GM23248 (cell line): Measurements from ENCODE around the gene SEC31B. TPM values are rescaled to one million over a fixed set of nuclear protein-coding genes. Genes with fewer than 3 reads are reported as not detected.

ENCODE experiments used
- DNase-seq: peaks from one replicate; pipeline ENCODE4 v3.0.0-alpha.2; 2015
- H2AFZ ChIP-seq: fragments of 200-600 bp; sonication (generic); 2 replicates; pipeline ENCODE4 v1.6.1; 2016; ENCODE audit warnings: antibody characterized with exemption
- H3F3A ChIP-seq: fragments of 200-600 bp; sonication (generic); 2 replicates; pipeline ENCODE4 v1.6.1; 2016; ENCODE audit warnings: mild to moderate bottlenecking, antibody characterized with exemption, mixed run types; ENCODE audit not compliant: insufficient read depth
- H3K27ac ChIP-seq: fragments of 200-600 bp; sonication (generic); 2 replicates; pipeline ENCODE4 v1.5.1; 2016; ENCODE audit warnings: mild to moderate bottlenecking
- H3K27me3 ChIP-seq: fragments of 200-600 bp; sonication (generic); replicated peaks from 2 replicates; pipeline ENCODE4 v1.6.1; 2016; ENCODE audit warnings: mild to moderate bottlenecking; ENCODE audit not compliant: insufficient read depth
- H3K36me3 ChIP-seq: fragments of 200-600 bp; sonication (generic); 2 replicates; pipeline ENCODE4 v1.6.1; 2016; ENCODE audit warnings: low read depth, mild to moderate bottlenecking
- H3K4me1 ChIP-seq: fragments of 200-600 bp; sonication (generic); 2 replicates; pipeline ENCODE4 v1.6.1; 2016; ENCODE audit warnings: mild to moderate bottlenecking; ENCODE audit not compliant: insufficient read depth
- H3K4me2 ChIP-seq: fragments of 200-600 bp; sonication (generic); one replicate; pipeline ENCODE4 v1.6.1; 2016; ENCODE audit warnings: mild to moderate bottlenecking; ENCODE audit not compliant: unreplicated experiment
- H3K4me3 ChIP-seq: fragments of 200-600 bp; sonication (generic); 2 replicates; pipeline ENCODE4 v1.5.1; 2016; ENCODE audit warnings: mild to moderate bottlenecking
- H3K79me2 ChIP-seq: fragments of 200-600 bp; sonication (generic); 2 replicates; pipeline ENCODE4 v1.6.1; 2016; ENCODE audit warnings: mild to moderate bottlenecking; ENCODE audit not compliant: insufficient read depth
- H3K9ac ChIP-seq: fragments of 200-600 bp; sonication (generic); 2 replicates; pipeline ENCODE4 v1.6.1; 2016; ENCODE audit warnings: mild to moderate bottlenecking
- H3K9me2 ChIP-seq: fragments of 200-600 bp; sonication (generic); 2 replicates; pipeline ENCODE4 v1.6.1; 2016; ENCODE audit warnings: mixed run types, mild to moderate bottlenecking, moderate library complexity; ENCODE audit not compliant: insufficient read depth
- H3K9me3 ChIP-seq: fragments of 200-600 bp; sonication (generic); one replicate; pipeline ENCODE4 v1.6.1; 2017; ENCODE audit warnings: low read depth
- H4K20me1 ChIP-seq: fragments of 200-600 bp; sonication (generic); 2 replicates; pipeline ENCODE4 v1.6.0; 2016; ENCODE audit not compliant: insufficient read depth
- EZH2 ChIP-seq: fragments of 200-600 bp; sonication (generic); IDR thresholded peaks from 2 replicates; pipeline ENCODE4 v1.6.1; 2018; ENCODE audit warnings: antibody characterized with exemption, mild to moderate bottlenecking; ENCODE audit not compliant: insufficient read depth, poor library complexity, severe bottlenecking
- EZH2phosphoT487 ChIP-seq: fragments of 200-600 bp; sonication (generic); IDR thresholded peaks from 2 replicates; pipeline ENCODE4 v1.6.1; 2018; ENCODE audit warnings: antibody characterized with exemption, moderate library complexity, mild to moderate bottlenecking, low read depth; ENCODE audit not compliant: insufficient read depth
- WGBS, 2 experiments: methylation state at CpG; one replicate each; pipeline ENCODE4 v1.1.6; 2015 to 2017; ENCODE audit warnings: low lambda C conversion rate in 2 of 2, low coverage in 1 of 2; ENCODE audit errors: missing lambda C conversion rate in 2 of 2; 5-methylcytosine and 5-hydroxymethylcytosine counted together
- in situ Hi-C: fragments of 300-500 bp; cut with MboI; formaldehyde crosslinking; loops from 2 replicates; pipeline ENCODE4 v1.15.0; 2020
- polyA plus RNA-seq: library from polyadenylated mRNA; unstranded; fragments of >200 nt; fragmentation: Nextera tagmentation; extraction: Ambion mirVana; gene quantifications from 2 replicates; pipeline ENCODE4 v1.2.1, GENCODE V29; 2016
- total RNA-seq: library from RNA; depleted of rRNA; stranded (reverse); fragments of >200 nt; shearing (Covaris generic); gene quantifications from 2 replicates; pipeline ENCODE4 v1.2.3, GENCODE V29; 2014

The SEC31B gene
- total and polyA plus RNA-seq, 2 experiments from 2014 or later: 2.5 to 4.5 TPM

- peak; percentile 37 for DNase-seq
Measured at GRCh38 chr10:100501423-100501822, 18.2 kb downstream of the SEC31B start.

GRCh38 chr10:100498059-100498458 is 21.6 kb downstream of the SEC31B start:
- no peaks in the 10 kb centered on the region for H3K79me2 ChIP-seq
- 89 to 95% methylated on average over 4 of the region's 4 CpGs for WGBS, 2 experiments
- H3K36me3 ChIP-seq: no peaks in the 10 kb centered on the region
- no peak overlapping the region for H3K27ac ChIP-seq
- H3K9me2 ChIP-seq: no peaks in the 10 kb centered on the region
- H3K27me3 ChIP-seq: no peaks in the 10 kb centered on the region
- TF ChIP-seq EZH2phosphoT487: no peak
- no peak for TF ChIP-seq EZH2
- no peak overlapping the region for H2AFZ ChIP-seq
- DNase-seq: no peak
- H3K9me3 ChIP-seq: no peaks in the 10 kb centered on the region
- in situ Hi-C loops: no loop called here
- no peaks in the 10 kb centered on the region for H4K20me1 ChIP-seq
- H3K9ac ChIP-seq: no peak overlapping the region
- H3K4me2 ChIP-seq: no peak overlapping the region
- H3K4me3 ChIP-seq: no peak overlapping the region
- no peaks in the 10 kb centered on the region for H3F3A ChIP-seq
- peaks cover 4% of the 10 kb centered on the region; the same call in 1 of the 2 replicates for H3K4me1 ChIP-seq

More at GRCh38 chr10:100501423-100501822, 18.2 kb downstream of the SEC31B start:
- no peak overlapping the region for H2AFZ ChIP-seq
- H3K27me3 ChIP-seq: no peaks in the 10 kb centered on the region
- in situ Hi-C loops: no loop called here
- H3K4me2 ChIP-seq: no peak overlapping the region
- no peaks in the 10 kb centered on the region for H3K36me3 ChIP-seq
- no peak overlapping the region for H3K27ac ChIP-seq
- TF ChIP-seq EZH2phosphoT487: no peak
- no peak for TF ChIP-seq EZH2
- H3K79me2 ChIP-seq: no peaks in the 10 kb centered on the region
- H3K4me3 ChIP-seq: no peak overlapping the region
- no peak overlapping the region for H3K9ac ChIP-seq
- H3K9me2 ChIP-seq: no peaks in the 10 kb centered on the region
- H4K20me1 ChIP-seq: no peaks in the 10 kb centered on the region
- peaks cover 13% of the 10 kb centered on the region for H3F3A ChIP-seq
- H3K9me3 ChIP-seq: no peaks in the 10 kb centered on the region
- peaks cover 22% of the 10 kb centered on the region for H3K4me1 ChIP-seq

GRCh38 chr10:100496567-100496966 is 23.1 kb downstream of the SEC31B start:
- Histone ChIP-seq H3K27me3 (no peaks in the 10 kb centered on the region), H3K9me2 (no peaks in the 10 kb centered on the region), H3K9me3 (no peaks in the 10 kb centered on the region), H4K20me1 (no peaks in the 10 kb centered on the region), H3K4me1 (peaks cover 1% of the 10 kb centered on the region; the same call in 1 of the 2 replicates), H3F3A (no peaks in the 10 kb centered on the region), H3K4me3 (no peak overlapping the region), H3K27ac (no peak overlapping the region), H3K36me3 (no peaks in the 10 kb centered on the region), H3K79me2 (no peaks in the 10 kb centered on the region), H3K9ac (no peak overlapping the region), H3K4me2 (no peak overlapping the region), H2AFZ (no peak overlapping the region)
- in situ Hi-C loops: no loop called here
- WGBS, 2 experiments: 84 to 92% methylated on average over 2 of the region's 2 CpGs
- no peak for DNase-seq
- TF ChIP-seq EZH2phosphoT487 (no peak), EZH2 (no peak)

GRCh38 chr10:100490531-100490930 is 29.1 kb downstream of the SEC31B start:
- H2AFZ ChIP-seq: no peak overlapping the region
- no peak for DNase-seq
- H3K4me1 ChIP-seq: no peaks in the 10 kb centered on the region
- H3K4me2 ChIP-seq: no peak overlapping the region
- no peak overlapping the region for H3K4me3 ChIP-seq
- H3K36me3 ChIP-seq: no peaks in the 10 kb centered on the region
- H3K9ac ChIP-seq: no peak overlapping the region
- in situ Hi-C loops: no loop called here
- no peaks in the 10 kb centered on the region for H3K79me2 ChIP-seq
- no peaks in the 10 kb centered on the region for H3K9me3 ChIP-seq
- 91 to 95% methylated on average over 2 of the region's 2 CpGs for WGBS, 2 experiments
- no peaks in the 10 kb centered on the region for H4K20me1 ChIP-seq
- no peaks in the 10 kb centered on the region for H3K9me2 ChIP-seq
- TF ChIP-seq EZH2phosphoT487 (no peak), EZH2 (no peak)
- no peak overlapping the region for H3K27ac ChIP-seq
- no peaks in the 10 kb centered on the region for H3K27me3 ChIP-seq
- H3F3A ChIP-seq: no peaks in the 10 kb centered on the region

GRCh38 chr10:100489396-100489795 is 30.3 kb downstream of the SEC31B start:
- Histone ChIP-seq H3K4me1 (no peaks in the 10 kb centered on the region), H3K9me2 (no peaks in the 10 kb centered on the region), H3K4me3 (no peak overlapping the region), H3K9me3 (no peaks in the 10 kb centered on the region), H3K36me3 (no peaks in the 10 kb centered on the region), H3F3A (no peaks in the 10 kb centered on the region), H3K4me2 (no peak overlapping the region), H3K9ac (no peak overlapping the region), H4K20me1 (no peaks in the 10 kb centered on the region), H2AFZ (no peak overlapping the region), H3K27me3 (peaks cover 3% of the 10 kb centered on the region; the same call in 1 of the 2 replicates), H3K79me2 (no peaks in the 10 kb centered on the region), H3K27ac (no peak overlapping the region)
- no peak for TF ChIP-seq EZH2
- TF ChIP-seq EZH2phosphoT487: no peak
- no peak for DNase-seq
- in situ Hi-C loops: no loop called here
- 76 to 85% methylated on average over 5 of the region's 5 CpGs for WGBS, 2 experiments
